Thyroid gland (tissue), 4 donors: Measurements from ENCODE around the gene TLR5.

Source experiments
- POLR2A ChIP-seq, 2 donors: fragments of 450-650 bp; IDR thresholded peaks; one replicate each; pipeline ENCODE4 v1.6.1; 2017; ENCODE audit warnings: antibody characterized with exemption in 2 of 2, mild to moderate bottlenecking in 2 of 2, moderate library complexity in 1 of 2
- TF ChIP-seq, protein P1 (sequence below), 6 experiments: fragments of 200-600 bp in 3 of 6; fragments of 450-650 bp in 3 of 6; sonication (generic) in 3 of 6; IDR thresholded peaks; one replicate each; pipeline ENCODE4 v1.5.1; 2016 to 2019; ENCODE audit warnings: antibody characterized with exemption in 6 of 6, mild to moderate bottlenecking in 2 of 6, inconsistent platforms in 1 of 6, moderate library complexity in 1 of 6

DNA sequence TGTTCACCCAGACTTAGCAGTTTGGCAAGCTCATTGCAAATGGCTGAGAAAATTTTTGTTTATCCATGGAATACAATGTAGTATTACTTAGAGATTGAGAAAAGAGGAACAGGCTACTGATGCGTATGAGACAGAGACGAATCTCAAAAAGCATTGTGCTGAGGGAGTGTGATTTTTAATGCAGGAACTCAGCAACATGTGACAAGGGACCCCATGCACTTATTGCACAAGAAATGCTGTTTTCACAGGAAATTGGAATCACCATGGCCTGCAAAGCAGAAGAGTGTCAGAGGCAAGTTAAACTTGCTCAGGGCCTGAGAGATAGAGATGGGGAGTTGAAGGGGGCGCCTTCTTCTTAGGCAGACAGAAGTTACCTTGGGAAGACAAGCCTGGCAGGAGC, 32.6 kb upstream of the TLR5 start:
- TF ChIP-seq, protein P1, sequence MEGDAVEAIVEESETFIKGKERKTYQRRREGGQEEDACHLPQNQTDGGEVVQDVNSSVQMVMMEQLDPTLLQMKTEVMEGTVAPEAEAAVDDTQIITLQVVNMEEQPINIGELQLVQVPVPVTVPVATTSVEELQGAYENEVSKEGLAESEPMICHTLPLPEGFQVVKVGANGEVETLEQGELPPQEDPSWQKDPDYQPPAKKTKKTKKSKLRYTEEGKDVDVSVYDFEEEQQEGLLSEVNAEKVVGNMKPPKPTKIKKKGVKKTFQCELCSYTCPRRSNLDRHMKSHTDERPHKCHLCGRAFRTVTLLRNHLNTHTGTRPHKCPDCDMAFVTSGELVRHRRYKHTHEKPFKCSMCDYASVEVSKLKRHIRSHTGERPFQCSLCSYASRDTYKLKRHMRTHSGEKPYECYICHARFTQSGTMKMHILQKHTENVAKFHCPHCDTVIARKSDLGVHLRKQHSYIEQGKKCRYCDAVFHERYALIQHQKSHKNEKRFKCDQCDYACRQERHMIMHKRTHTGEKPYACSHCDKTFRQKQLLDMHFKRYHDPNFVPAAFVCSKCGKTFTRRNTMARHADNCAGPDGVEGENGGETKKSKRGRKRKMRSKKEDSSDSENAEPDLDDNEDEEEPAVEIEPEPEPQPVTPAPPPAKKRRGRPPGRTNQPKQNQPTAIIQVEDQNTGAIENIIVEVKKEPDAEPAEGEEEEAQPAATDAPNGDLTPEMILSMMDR (IDR thresholded peaks at IDR 0.05) = no peak
- TF ChIP-seq POLR2A (IDR thresholded peaks at IDR 0.05) = no peak
